ENCODE results near the gene CPA5. TPM values are rescaled to one million over a fixed set of nuclear protein-coding genes. Genes with fewer than 3 reads are reported as not detected.

Gene CPA5
- total and polyA plus RNA-seq, 3 donors from 2014 or later: 11.5 to 59.4 (median 46.7) TPM

- no peak for DNase-seq
- whole genome bisulfite sequencing, 2 donors: 92 to 95% methylated on average over 15 to 18 of the region's 18 CpGs
- H3K4me3 ChIP-seq: no peak overlapping the region
- no peaks in the 10 kb centered on the region for H3K36me3 ChIP-seq (ENCODE audit: low read depth, missing control alignments)
- H3K27me3 ChIP-seq: no peaks in the 10 kb centered on the region
- H3K27ac ChIP-seq: no peak overlapping the region
- H3K4me1 ChIP-seq: peaks cover 9% of the 10 kb centered on the region
- no peaks in the 10 kb centered on the region for H3K9me3 ChIP-seq
- intact Hi-C loops (cut with DNase I; ENCODE audit: low total_unique reads): no loop called here
- no peak for TF ChIP-seq POLR2A (IDR thresholded peaks at IDR 0.05)
- no peak for TF ChIP-seq CTCF (IDR thresholded peaks at IDR 0.05)
Measured at GRCh38 chr7:130383187-130383980, 38.8 kb downstream of the CPA5 start.

- Histone ChIP-seq H3K4me1 (peaks cover 9% of the 10 kb centered on the region), H3K9me3 (no peaks in the 10 kb centered on the region), H3K36me3 (ENCODE audit: low read depth, missing control alignments) (no peaks in the 10 kb centered on the region), H3K4me3 (no peak overlapping the region), H3K27ac (no peak overlapping the region), H3K27me3 (no peaks in the 10 kb centered on the region)
- intact Hi-C loops (cut with DNase I; ENCODE audit: low total_unique reads): no loop called here
- 77 to 94% methylated on average over 7 to 10 of the region's 10 CpGs for WGBS, 2 donors
- no peak for DNase-seq
- TF ChIP-seq POLR2A (IDR thresholded peaks at IDR 0.05) (no peak), CTCF (IDR thresholded peaks at IDR 0.05) (no peak)
Measured at GRCh38 chr7:130384371-130384801, 39.8 kb downstream of the CPA5 start.

- Histone ChIP-seq H3K4me3 (no peak overlapping the region), H3K36me3 (ENCODE audit: low read depth, missing control alignments) (no peaks in the 10 kb centered on the region), H3K27ac (no peak overlapping the region), H3K27me3 (no peaks in the 10 kb centered on the region), H3K4me1 (peaks cover 7% of the 10 kb centered on the region), H3K9me3 (no peaks in the 10 kb centered on the region)
- intact Hi-C loops (cut with DNase I; ENCODE audit: low total_unique reads): no loop called here
- DNase-seq: no peak
- WGBS, 2 donors: 98% methylated on average over 9 to 13 of the region's 13 CpGs
- TF ChIP-seq CTCF (IDR thresholded peaks at IDR 0.05) (no peak), POLR2A (IDR thresholded peaks at IDR 0.05) (no peak)
Measured at GRCh38 chr7:130384841-130385599, 40.4 kb downstream of the CPA5 start.

GRCh38 chr7:130385600-130386066 lies 41.0 kb downstream of the CPA5 start:
- TF ChIP-seq POLR2A (IDR thresholded peaks at IDR 0.05) (no peak), CTCF (IDR thresholded peaks at IDR 0.05) (no peak)
- intact Hi-C loops (cut with DNase I; ENCODE audit: low total_unique reads): no loop called here
- 95 to 100% methylated on average over 4 to 6 of the region's 6 CpGs for WGBS, 2 donors

More at GRCh38 chr7:130385600-130386066, 41.0 kb downstream of the CPA5 start:
- H3K4me1 ChIP-seq: peaks cover 1% of the 10 kb centered on the region
- no peak overlapping the region for H3K4me3 ChIP-seq
- H3K36me3 ChIP-seq (ENCODE audit: low read depth, missing control alignments): no peaks in the 10 kb centered on the region
- no peak overlapping the region for H3K27ac ChIP-seq
- DNase-seq: no peak
- H3K27me3 ChIP-seq: no peaks in the 10 kb centered on the region
- no peaks in the 10 kb centered on the region for H3K9me3 ChIP-seq

Data from testis (tissue), 3 donors.